Mucosa of stomach (tissue), 1 donor: Measurements from ENCODE around the gene ATP5F1A.
A peak's percentile ranks its signal among the peaks of the same experiment; 100 is the strongest.
"Not testable (repeated sequence)": the region's sequence is repeated elsewhere in the genome, so short reads cannot be mapped to it uniquely, and the experiment has no call there.

ENCODE experiments used
- H3K27me3 ChIP-seq: one replicate; pipeline ENCODE4 v1.7.0; 2013; ENCODE audit warnings: mild to moderate bottlenecking, low read length; ENCODE audit not compliant: control insufficient read depth, insufficient read depth
- H3K36me3 ChIP-seq: one replicate; pipeline ENCODE4 v1.7.0; 2013; ENCODE audit warnings: low read length; ENCODE audit not compliant: control insufficient read depth, insufficient read depth
- H3K4me1 ChIP-seq: one replicate; pipeline ENCODE4 v1.7.0; 2013; ENCODE audit warnings: mild to moderate bottlenecking, low read length; ENCODE audit not compliant: control insufficient read depth, insufficient read depth
- H3K4me3 ChIP-seq: one replicate; pipeline ENCODE4 v1.7.0; 2013; ENCODE audit warnings: low read length
- H3K9ac ChIP-seq: one replicate; pipeline ENCODE4 v1.7.0; 2013; ENCODE audit warnings: mild to moderate bottlenecking, low read length, moderate library complexity
- H3K9me3 ChIP-seq: one replicate; pipeline ENCODE4 v1.7.0; 2013; ENCODE audit warnings: mild to moderate bottlenecking, low read length, moderate library complexity; ENCODE audit not compliant: control insufficient read depth
- donor health status: Pancreatic carcinoma.

ATP5F1A gene

GRCh38 chr18:46097801-46098615 is at the start of gene ATP5F1A:
Gene ATP5F1A, minus strand, starts transcription at chr18:46098296. Its CDS starts 65 bp downstream, at chr18:46098231.
- Histone ChIP-seq H3K9me3 (no peaks in the 10 kb centered on the region), H3K9ac (peak within 1 kb of the TSS; percentile 97), H3K4me1 (peaks cover 3% of the 10 kb centered on the region), H3K36me3 (no peaks in the 10 kb centered on the region), H3K4me3 (peak within 1 kb of the TSS; percentile 96), H3K27me3 (no peaks in the 10 kb centered on the region)

GRCh38 chr18:46141199-46141598 is 43.1 kb upstream of the ATP5F1A start:
- Histone ChIP-seq H3K27me3 (no peaks in the 10 kb centered on the region), H3K4me1 (no peaks in the 10 kb centered on the region), H3K4me3 (no peak overlapping the region), H3K9me3 (no peaks in the 10 kb centered on the region), H3K36me3 (no peaks in the 10 kb centered on the region), H3K9ac (no peak overlapping the region)

- Histone ChIP-seq H3K9ac (no peak overlapping the region), H3K27me3 (no peaks in the 10 kb centered on the region), H3K9me3 (no peaks in the 10 kb centered on the region), H3K36me3 (no peaks in the 10 kb centered on the region), H3K4me3 (no peak overlapping the region), H3K4me1 (no peaks in the 10 kb centered on the region)
These were observed 42.1 kb upstream of the ATP5F1A start for GRCh38 chr18:46140173-46140572.

GRCh38 chr18:46134920-46135675 is 37.0 kb upstream of the ATP5F1A start:
- H3K9ac ChIP-seq: no peak overlapping the region
- H3K4me1 ChIP-seq: no peaks in the 10 kb centered on the region
- H3K27me3 ChIP-seq: no peaks in the 10 kb centered on the region
- no peaks in the 10 kb centered on the region for H3K36me3 ChIP-seq
- H3K9me3 ChIP-seq: no peaks in the 10 kb centered on the region
- H3K4me3 ChIP-seq: no peak overlapping the region

GRCh38 chr18:46133534-46133933 is 35.4 kb upstream of the ATP5F1A start:
- no peak overlapping the region for H3K9ac ChIP-seq
- no peaks in the 10 kb centered on the region for H3K27me3 ChIP-seq
- no peak overlapping the region for H3K4me3 ChIP-seq
- H3K4me1 ChIP-seq: no peaks in the 10 kb centered on the region
- no peaks in the 10 kb centered on the region for H3K9me3 ChIP-seq
- no peaks in the 10 kb centered on the region for H3K36me3 ChIP-seq

- H3K9ac ChIP-seq, H3K4me1 ChIP-seq, H3K4me3 ChIP-seq, H3K27me3 ChIP-seq, H3K36me3 ChIP-seq, H3K9me3 ChIP-seq: not testable (repeated sequence)
These were observed 32.5 kb upstream of the ATP5F1A start for GRCh38 chr18:46130549-46130948.

GRCh38 chr18:46130061-46130460 is 32.0 kb upstream of the ATP5F1A start:
- no peak overlapping the region for H3K9ac ChIP-seq
- no peaks in the 10 kb centered on the region for H3K4me1 ChIP-seq
- H3K27me3 ChIP-seq: no peaks in the 10 kb centered on the region
- H3K36me3 ChIP-seq: no peaks in the 10 kb centered on the region
- H3K9me3 ChIP-seq: no peaks in the 10 kb centered on the region
- H3K4me3 ChIP-seq: no peak overlapping the region

GRCh38 chr18:46126625-46127024 is 28.5 kb upstream of the ATP5F1A start:
- not testable (repeated sequence) for H3K36me3 ChIP-seq, H3K27me3 ChIP-seq, H3K4me1 ChIP-seq, H3K4me3 ChIP-seq, H3K9ac ChIP-seq, H3K9me3 ChIP-seq

GRCh38 chr18:46113751-46114150 is 15.7 kb upstream of the ATP5F1A start:
- Histone ChIP-seq H3K9ac (no peak overlapping the region), H3K36me3 (no peaks in the 10 kb centered on the region), H3K4me3 (no peak overlapping the region), H3K9me3 (no peaks in the 10 kb centered on the region), H3K27me3 (no peaks in the 10 kb centered on the region), H3K4me1 (no peaks in the 10 kb centered on the region)

- Histone ChIP-seq H3K9ac (no peak overlapping the region), H3K4me1 (no peaks in the 10 kb centered on the region), H3K4me3 (no peak overlapping the region), H3K27me3 (no peaks in the 10 kb centered on the region), H3K9me3 (no peaks in the 10 kb centered on the region), H3K36me3 (no peaks in the 10 kb centered on the region)
These were observed 12.3 kb upstream of the ATP5F1A start for GRCh38 chr18:46110406-46110805.

- Histone ChIP-seq H3K27me3 (no peaks in the 10 kb centered on the region), H3K4me3 (no peak overlapping the region), H3K36me3 (no peaks in the 10 kb centered on the region), H3K9ac (no peak overlapping the region), H3K4me1 (no peaks in the 10 kb centered on the region), H3K9me3 (no peaks in the 10 kb centered on the region)
These were observed 11.3 kb upstream of the ATP5F1A start for GRCh38 chr18:46109386-46109785.

GRCh38 chr18:46104128-46104911 is 6.2 kb upstream of the ATP5F1A start, which contains the start of gene HAUS1:
Gene HAUS1, plus strand, starts transcription at chr18:46104385. Its CDS starts 27 bp downstream, at chr18:46104412.
- peak within 1 kb of the TSS; percentile 80 for H3K4me3 ChIP-seq
- H3K36me3 ChIP-seq: no peaks in the 10 kb centered on the region
- no peaks in the 10 kb centered on the region for H3K9me3 ChIP-seq
- H3K27me3 ChIP-seq: no peaks in the 10 kb centered on the region
- peak within 1 kb of the TSS; percentile 71 for H3K9ac ChIP-seq
- no peaks in the 10 kb centered on the region for H3K4me1 ChIP-seq
